K562 (cell line): ENCODE results near the gene COX7B. TPM values are rescaled to one million over a fixed set of nuclear protein-coding genes. Genes with fewer than 3 reads are reported as not detected.
A peak's percentile ranks its signal among the peaks of the same experiment; 100 is the strongest.

Experiments
- ATAC-seq: fragments of 200-7000 bp; cut with Tn5 transposase; 3 replicates; pipeline ENCODE4 v1.9.1; 2020; ENCODE audit warnings: moderate library complexity
- BruUV-seq: library from RNA; stranded (reverse); fragments of 400-500 nt; replicated peaks from 2 replicates; lab custom pipeline; 2021; lab: Mats Ljungman, UMichigan
- CTCF ChIA-PET: fragments of 300-600 bp; formaldehyde crosslinking; extraction: SDS; loops from one replicate; lab custom pipeline; 2021; ENCODE audit warnings: low intra/inter-chr PET ratio; lab: Yijun Ruan, JAX
- POLR2A ChIA-PET: fragments of 300-600, 350-650 bp; sonication (Branson Sonifier 250); formaldehyde crosslinking; extraction: SDS; loops from one replicate; lab custom pipeline; 2021; ENCODE audit warnings: antibody characterized with exemption, inconsistent platforms; lab: Yijun Ruan, JAX
- DNase-seq, 4 experiments: peaks; one replicate each; pipeline versions ENCODE4 v3.0.0 to v3.0.0-alpha.2; 2011 to 2018; ENCODE audit warnings: low spot score in 3 of 4, mixed read lengths in 3 of 4; ENCODE audit errors: extremely low read depth in 1 of 4
- FAIRE-seq: peaks from 2 replicates; lab custom pipeline; 2011; peaks lifted over from hg19 to GRCh38; lab: Jason Lieb, UNC
- H2AFZ ChIP-seq: 2 replicates; pipeline ENCODE4 v1.6.0; 2011; ENCODE audit warnings: low read depth, low read length, control low read depth, inconsistent platforms
- H3K27ac ChIP-seq: fragments of 200-600 bp; 3 replicates; pipeline ENCODE4 v1.8.0; 2011; ENCODE audit warnings: low read depth, mild to moderate bottlenecking, control low read depth, inconsistent platforms, low read length, moderate library complexity, mixed read lengths; ENCODE audit errors: extremely low read depth
- H3K27me3 ChIP-seq, 2 experiments: fragments of 300-600 bp in 1 of 2; 2 replicates in 1 of 2; 3 replicates in 1 of 2; pipeline versions ENCODE4 v1.6.0 to v1.8.0; 2011; ENCODE audit warnings: inconsistent platforms in 2 of 2, low read length in 2 of 2, mild to moderate bottlenecking in 1 of 2, mixed read lengths in 1 of 2, moderate library complexity in 1 of 2; ENCODE audit not compliant: control insufficient read depth in 2 of 2, insufficient read depth in 2 of 2
- H3K36me3 ChIP-seq: fragments of 300-600 bp; 3 replicates; pipeline ENCODE4 v1.8.0; 2011; ENCODE audit warnings: mild to moderate bottlenecking, low read length, inconsistent platforms; ENCODE audit not compliant: control insufficient read depth, insufficient read depth
- H3K4me1 ChIP-seq, 2 experiments: fragments of 200-600 bp in 1 of 2; replicated peaks in 1 of 2; 2 replicates in 1 of 2; 3 replicates in 1 of 2; pipeline versions ENCODE4 v1.5.1 to v1.8.0; 2011; ENCODE audit warnings: inconsistent platforms in 2 of 2, low read length in 2 of 2, mild to moderate bottlenecking in 1 of 2, mixed read lengths in 1 of 2, moderate library complexity in 1 of 2; ENCODE audit not compliant: control insufficient read depth in 2 of 2, insufficient read depth in 2 of 2
- H3K4me2 ChIP-seq: 2 replicates; pipeline ENCODE4 v1.6.1; 2011; ENCODE audit warnings: low read length, control low read depth, inconsistent platforms, mixed read lengths; ENCODE audit not compliant: insufficient read depth
- H3K4me3 ChIP-seq: fragments of 200-600 bp; sonication (generic), shearing (Covaris generic); 2 replicates; pipeline ENCODE4 v1.5.1; 2016; ENCODE audit warnings: control low read depth, inconsistent platforms
- H3K79me2 ChIP-seq: fragments of 200-600 bp; 3 replicates; pipeline ENCODE4 v1.8.0; 2011; ENCODE audit warnings: low read length, inconsistent platforms; ENCODE audit not compliant: control insufficient read depth, insufficient read depth
- H3K9ac ChIP-seq, 2 experiments: 2 replicates each; pipeline versions ENCODE4 v1.6.0 to v1.6.1; 2011; ENCODE audit warnings: low read depth in 2 of 2, low read length in 2 of 2, control low read depth in 1 of 2, inconsistent platforms in 1 of 2, mild to moderate bottlenecking in 1 of 2, mixed read lengths in 1 of 2; ENCODE audit not compliant: insufficient read depth in 1 of 2
- H3K9me1 ChIP-seq: one replicate; pipeline ENCODE4 v1.6.0; 2011; ENCODE audit warnings: inconsistent platforms, mild to moderate bottlenecking, low read length, moderate library complexity; ENCODE audit not compliant: control insufficient read depth, insufficient read depth
- H3K9me3 ChIP-seq: replicated peaks from 2 replicates; pipeline ENCODE4 v1.5.1; 2011; ENCODE audit warnings: low read depth, low read length, inconsistent platforms; ENCODE audit not compliant: control insufficient read depth, insufficient read depth
- H4K20me1 ChIP-seq: replicated peaks from 2 replicates; pipeline ENCODE4 v1.6.1; 2011; ENCODE audit warnings: low read length, inconsistent platforms, mixed read lengths; ENCODE audit not compliant: control insufficient read depth, insufficient read depth
- ARID2 ChIP-seq: fragments of 450-650 bp; IDR thresholded peaks from 2 replicates; pipeline ENCODE4 v1.6.1; 2017; ENCODE audit warnings: antibody characterized with exemption, mild to moderate bottlenecking
- CGGBP1 ChIP-seq: fragments of 250-450 bp; sonication (Bioruptor Pico); IDR thresholded peaks from 2 replicates; pipeline ENCODE4 v1.9.0; 2021; ENCODE audit warnings: mild to moderate bottlenecking
- CREB3L1 ChIP-seq: fragments of 450-650 bp; IDR thresholded peaks from 2 replicates; pipeline ENCODE4 v1.6.1; 2014; ENCODE audit warnings: low read depth, mild to moderate bottlenecking, moderate library complexity, borderline replicate concordance
- FOXP1 ChIP-seq: sonication (generic); formaldehyde crosslinking; IDR thresholded peaks from 2 replicates; pipeline ENCODE4 v1.8.0; 2022; ENCODE audit warnings: mild to moderate bottlenecking, missing genetic modification reagents
- HDAC3 ChIP-seq: fragments of 450-650 bp; IDR thresholded peaks from 2 replicates; pipeline ENCODE4 v1.6.1; 2018; ENCODE audit warnings: borderline replicate concordance, mild to moderate bottlenecking, moderate library complexity; ENCODE audit not compliant: partially characterized antibody
- KLF6 ChIP-seq: fragments of 250-450 bp; sonication (Bioruptor Pico); IDR thresholded peaks from 2 replicates; pipeline ENCODE4 v1.4.0; 2020; ENCODE audit warnings: mild to moderate bottlenecking, moderate library complexity, borderline replicate concordance
- MAX ChIP-seq: sonication (generic); formaldehyde crosslinking; IDR thresholded peaks from 2 replicates; pipeline ENCODE4 v1.9.0; 2022; ENCODE audit warnings: mild to moderate bottlenecking, missing genetic modification reagents
- NCOR1 ChIP-seq: fragments of 450-650 bp; IDR thresholded peaks from 2 replicates; pipeline ENCODE4 v1.6.1; 2016; ENCODE audit warnings: mild to moderate bottlenecking, moderate library complexity
- NR0B1 ChIP-seq: fragments of 450-650 bp; IDR thresholded peaks from one replicate; pipeline ENCODE4 v1.6.1; 2018; ENCODE audit warnings: mild to moderate bottlenecking, moderate library complexity; ENCODE audit not compliant: partially characterized antibody
- PHF20 ChIP-seq: fragments of 450-650 bp; IDR thresholded peaks from 2 replicates; pipeline ENCODE4 v1.6.1; 2018; ENCODE audit not compliant: partially characterized antibody
- TCF7 ChIP-seq: sonication (generic); IDR thresholded peaks from 2 replicates; pipeline ENCODE4 v1.6.1; 2016; ENCODE audit warnings: antibody characterized with exemption, borderline replicate concordance
- TCFL5 ChIP-seq: fragments of 250-450 bp; sonication (Bioruptor Pico); conservative IDR thresholded peaks from 2 replicates; pipeline ENCODE4 v1.6.1; 2021; ENCODE audit warnings: mild to moderate bottlenecking, moderate library complexity, matching md5 sums
- TFAM ChIP-seq: fragments of 250-450 bp; sonication (Bioruptor Pico); conservative IDR thresholded peaks from 2 replicates; pipeline ENCODE4 v1.5.0; 2021; ENCODE audit warnings: mild to moderate bottlenecking, moderate library complexity
- ZBTB1 ChIP-seq: sonication (generic); formaldehyde crosslinking; IDR thresholded peaks from 2 replicates; pipeline ENCODE4 v1.8.1; 2023; ENCODE audit warnings: missing genetic modification reagents, low read depth, mild to moderate bottlenecking, borderline replicate concordance
- ZFP91 ChIP-seq: sonication (generic); formaldehyde crosslinking; IDR thresholded peaks from 2 replicates; pipeline ENCODE4 v1.8.0; 2022; ENCODE audit warnings: mild to moderate bottlenecking, missing genetic modification reagents
- WGBS: fragments of 100-300 bp; shearing (Covaris generic); methylation state at CpG from one replicate; pipeline ENCODE4 v1.1.6; 2016; ENCODE audit warnings: low coverage, mixed read lengths; ENCODE audit not compliant: insufficient coverage; ENCODE audit errors: missing lambda C conversion rate; 5-methylcytosine and 5-hydroxymethylcytosine counted together
- in situ Hi-C: fragments of 300-500 bp; cut with MboI; formaldehyde crosslinking; loops from 4 replicates; pipeline ENCODE4 v1.15.0; 2018; ENCODE audit warnings: inconsistent platforms, mixed read lengths
- intact Hi-C: fragments of 100-400 bp; cut with micrococcal nuclease; formaldehyde crosslinking; loops from 2 replicates; pipeline ENCODE4 v1.14.2; 2022
- polyA plus RNA-seq, 8 experiments: library from polyadenylated mRNA; depleted of rRNA in 4 of 8; stranded (reverse) in 5 of 8; unstranded in 3 of 8; fragments of >200 nt; fragmentation: Nextera tagmentation in 2 of 8; fragmentation: Illumina TruSeq in 1 of 8; extraction: Ambion mirVana in 2 of 8; extraction: Trizol in 1 of 8; gene quantifications; 2 replicates each; pipeline versions ENCODE4 v1.2.1 to v1.2.3, GENCODE V29; 2011 to 2014; ENCODE audit warnings: inconsistent platforms in 1 of 8, missing spikeins in 1 of 8
- total RNA-seq, 7 experiments: library from RNA; depleted of rRNA in 6 of 7; stranded (reverse); fragments of >200 nt in 6 of 7; fragmentation: Illumina TruSeq in 2 of 7; extraction: Trizol in 2 of 7; gene quantifications; 2 replicates each; pipeline versions ENCODE4 v1.2.1 to v1.2.3, GENCODE V29; 2011 to 2021; ENCODE audit warnings: low replicate concordance in 1 of 7

Gene COX7B
- total and polyA plus RNA-seq, 9 of the 15 experiments (the other 6 are each of a cell fraction or from before 2014, with no cell fraction given), result 549 to 2,891 (median 1,307) TPM

GRCh38 chrX:77894921-77895886 is 4.1 kb upstream of the COX7B start, which contains the start of gene MAGT1:
MAGT1 (minus strand) TSS chrX:77895435; CDS start chrX:77895410, 25 bp downstream.
- Histone ChIP-seq H3K9me1 (no peaks in the 10 kb centered on the region), H3K9me3 (no peaks in the 10 kb centered on the region), H3K36me3 (peaks cover under 1% of the 10 kb centered on the region; the same call in 1 of the 3 replicates), H3K79me2 (peaks cover 54% of the 10 kb centered on the region), H2AFZ (peak within 1 kb of the TSS; percentile 86), H3K9ac (peak within 1 kb of the TSS; percentile 91), H3K27me3 (no peaks in the 10 kb centered on the region), H3K27ac (peak within 1 kb of the TSS; percentile 92), H3K4me1 (peaks cover 2 to 3% of the 10 kb centered on the region in 2 experiments; a peak in 2 of 5 replicates), H3K4me3 (peak within 1 kb of the TSS; percentile 63), H4K20me1 (no peaks in the 10 kb centered on the region), H3K4me2 (peak within 1 kb of the TSS; percentile 86)
- ChIA-PET POLR2A (interaction anchor here (0.7 to 1.1 kb wide), 2 partner anchors 10 to 15 kb away, joined by 3 read pairs; partner anchors contain the start of gene ATP7A), CTCF (interaction anchor here (0.7 kb wide), 1 partner anchor 15 kb away, joined by 3 read pairs; the partner anchor contains the start of gene ATP7A)
- peak; percentile 93 for ATAC-seq
- FAIRE-seq, result peak; percentile 98
- in situ Hi-C loops, result no loop called here
- intact Hi-C loops, result loop anchor here (5.0 to 10.0 kb wide), 4 partner anchors 108 to 450 kb away; partner anchors contain the start of genes ATRX, FGF16 and PGK1
- TSS peak; percentile 77 for BruUV-seq
- 2% methylated on average over 39 of the region's 49 CpGs for WGBS
- peak; percentile 81 to 96 (median 86) for DNase-seq
- no peak for TF ChIP-seq HDAC3
- TF ChIP-seq FOXP1, result no peak
- no peak for TF ChIP-seq CGGBP1 (CRISPR knock-in tag)
- no peak for TF ChIP-seq NR0B1
- peak; percentile 29; the same call in 1 of the 2 replicates for TF ChIP-seq MAX (CRISPR knock-in tag)
- TF ChIP-seq NCOR1, result peak; percentile 27
- TF ChIP-seq KLF6 (CRISPR knock-in tag), result no peak
- TF ChIP-seq ARID2, result no peak
- TF ChIP-seq TFAM (CRISPR knock-in tag), result no peak
- TF ChIP-seq TCFL5, result no peak
- no peak for TF ChIP-seq ZBTB1 (CRISPR knock-in tag)
- no peak for TF ChIP-seq TCF7
- TF ChIP-seq PHF20, result no peak
- no peak for TF ChIP-seq ZFP91 (CRISPR knock-in tag)
- no peak for TF ChIP-seq CREB3L1
